Neutrophil (primary cell): ENCODE results near the gene DAAM2.

Source experiments
- H3K27ac ChIP-seq: fragments of 200-600 bp; sonication (generic); 2 replicates; pipeline ENCODE4 v1.5.1; 2016; ENCODE audit warnings: mild to moderate bottlenecking, moderate library complexity
- H3K27me3 ChIP-seq: fragments of 200-600 bp; sonication (generic); 2 replicates; pipeline ENCODE4 v1.6.0; 2016; ENCODE audit warnings: mild to moderate bottlenecking
- H3K36me3 ChIP-seq: fragments of 200-600 bp; sonication (generic); 2 replicates; pipeline ENCODE4 v1.5.1; 2017
- H3K4me1 ChIP-seq, 2 experiments: fragments of 200-600 bp in 1 of 2; sonication (generic) in 1 of 2; 1 replicate in 1 of 2; 2 replicates in 1 of 2; pipeline versions ENCODE4 v1.5.1 to v1.6.1; 2013 to 2016; ENCODE audit warnings: low read depth in 1 of 2, low read length in 1 of 2, mild to moderate bottlenecking in 1 of 2, moderate library complexity in 1 of 2; ENCODE audit not compliant: control insufficient read depth in 1 of 2, insufficient read depth in 1 of 2
- H3K4me3 ChIP-seq, 2 experiments: fragments of 200-600 bp in 1 of 2; sonication (generic) in 1 of 2; 1 replicate in 1 of 2; 2 replicates in 1 of 2; pipeline ENCODE4 v1.5.1; 2013 to 2016; ENCODE audit warnings: low read depth in 1 of 2, low read length in 1 of 2, mild to moderate bottlenecking in 1 of 2, moderate library complexity in 1 of 2
- H3K9me3 ChIP-seq: fragments of 200-600 bp; sonication (generic); 2 replicates; pipeline ENCODE4 v1.5.1; 2016
- CTCF ChIP-seq: fragments of 200-600 bp; sonication (generic); IDR thresholded peaks from 2 replicates; pipeline ENCODE4 v1.5.1; 2016; ENCODE audit warnings: antibody characterized with exemption

Gene DAAM2

GRCh38 chr6:39821742-39822532, 29.8 kb downstream of the DAAM2 start:
- peaks cover 80 to 89% of the 10 kb centered on the region in 2 experiments for H3K4me1 ChIP-seq
- peak overlapping the region; percentile 83 for H3K27ac ChIP-seq
- TF ChIP-seq CTCF, result no peak
- peak overlapping the region; percentile 10 to 25 for H3K4me3 ChIP-seq
- H3K27me3 ChIP-seq, result no peaks in the 10 kb centered on the region
- H3K9me3 ChIP-seq, result no peaks in the 10 kb centered on the region
- no peaks in the 10 kb centered on the region for H3K36me3 ChIP-seq

- no peaks in the 10 kb centered on the region for H3K9me3 ChIP-seq
- H3K4me3 ChIP-seq, result peak overlapping the region; percentile 25 to 36
- H3K4me1 ChIP-seq, result peaks cover 80 to 89% of the 10 kb centered on the region in 2 experiments
- TF ChIP-seq CTCF, result no peak
- H3K27me3 ChIP-seq, result no peaks in the 10 kb centered on the region
- peak overlapping the region; percentile 83 for H3K27ac ChIP-seq
- no peaks in the 10 kb centered on the region for H3K36me3 ChIP-seq
Measured at GRCh38 chr6:39822846-39823815, 31.0 kb downstream of the DAAM2 start.

GRCh38 chr6:39824030-39824926, 32.1 kb downstream of the DAAM2 start:
- no peaks in the 10 kb centered on the region for H3K9me3 ChIP-seq
- no peak for TF ChIP-seq CTCF
- H3K27ac ChIP-seq, result peak overlapping the region; percentile 83
- no peaks in the 10 kb centered on the region for H3K27me3 ChIP-seq
- no peaks in the 10 kb centered on the region for H3K36me3 ChIP-seq
- H3K4me3 ChIP-seq, result peak overlapping the region; percentile 25 to 36
- peaks cover 79 to 87% of the 10 kb centered on the region in 2 experiments for H3K4me1 ChIP-seq

GRCh38 chr6:39829331-39829730, 37.2 kb downstream of the DAAM2 start:
- Histone ChIP-seq H3K4me3 (no peak overlapping the region), H3K9me3 (no peaks in the 10 kb centered on the region), H3K27me3 (no peaks in the 10 kb centered on the region), H3K27ac (no peak overlapping the region), H3K4me1 (peaks cover 37 to 38% of the 10 kb centered on the region in 2 experiments), H3K36me3 (no peaks in the 10 kb centered on the region)
- no peak for TF ChIP-seq CTCF

GRCh38 chr6:39830444-39830843, 38.3 kb downstream of the DAAM2 start:
- no peaks in the 10 kb centered on the region for H3K9me3 ChIP-seq
- no peaks in the 10 kb centered on the region for H3K36me3 ChIP-seq
- peaks cover 5% of the 10 kb centered on the region for H3K27me3 ChIP-seq
- H3K27ac ChIP-seq, result no peak overlapping the region
- H3K4me3 ChIP-seq, result no peak overlapping the region
- no peak for TF ChIP-seq CTCF
- peaks cover 26 to 27% of the 10 kb centered on the region in 2 experiments for H3K4me1 ChIP-seq
